ENCODE data around the gene SAPCD2. TPM values are rescaled to one million over a fixed set of nuclear protein-coding genes. Genes with fewer than 3 reads are reported as not detected.

Gene SAPCD2
- polyA plus RNA-seq, 1 donor (not counting 4 experiments of a cell fraction or from before 2014, with no cell fraction given) = 1.6 TPM

- dilution Hi-C loops (cut with MboI; ENCODE audit: extremely low pct_ligation_motif_present, low sequenced_read_pairs) = no loop called here
- Histone ChIP-seq H3K9ac (ENCODE audit: control insufficient read depth, extremely low read depth, insufficient read depth, low read length) (no peak overlapping the region), H3K27ac (ENCODE audit: control insufficient read depth, insufficient read depth, low read length) (no peak overlapping the region), H3K4me3 (ENCODE audit: control insufficient read depth in 2 of 3, extremely low read depth in 1 of 3, insufficient read depth in 2 of 3, low read depth in 1 of 3, low read length in 3 of 3) (no peak overlapping the region), H3K4me1 (ENCODE audit: control insufficient read depth, extremely low read depth, insufficient read depth, low read length) (peaks cover 3% of the 10 kb centered on the region), H3K9me1 (ENCODE audit: control insufficient read depth, extremely low read depth, insufficient read depth, low read length) (no peaks in the 10 kb centered on the region), H2AFZ (ENCODE audit: control insufficient read depth, low read length) (no peak overlapping the region), H3K79me2 (ENCODE audit: control insufficient read depth, insufficient read depth, low read length) (no peaks in the 10 kb centered on the region), H4K20me1 (ENCODE audit: control insufficient read depth, extremely low read depth, insufficient read depth, low read length) (no peaks in the 10 kb centered on the region), H3K36me3 (ENCODE audit: control insufficient read depth in 2 of 2, extremely low read depth in 1 of 2, insufficient read depth in 2 of 2, low read length in 2 of 2) (peaks cover 0 to 4% of the 10 kb centered on the region in 2 experiments), H3K9me3 (ENCODE audit: control insufficient read depth, low read depth, low read length) (no peaks in the 10 kb centered on the region), H3K4me2 (ENCODE audit: control insufficient read depth, extremely low read depth, insufficient read depth, low read depth, low read length) (no peak overlapping the region), H3K27me3 (ENCODE audit: control insufficient read depth, extremely low read depth, insufficient read depth, low read length) (no peaks in the 10 kb centered on the region)
- DNase-seq (ENCODE audit: low read depth, low spot score) (no peak), FAIRE-seq (no peak)
- TF ChIP-seq CTCF (optimal IDR thresholded peaks at IDR 0.05 in 1 of 3, IDR thresholded peaks at IDR 0.05 in 1 of 3, conservative IDR thresholded peaks at IDR 0.05 in 1 of 3; ENCODE audit: extremely low read depth in 1 of 3, insufficient read depth in 2 of 3, low read length in 3 of 3) (no peak), EZH2 (IDR thresholded peaks at IDR 0.05; ENCODE audit: low read length) (no peak)
Measured at GRCh38 chr9:137035937-137036336, 34.4 kb downstream of the SAPCD2 start.

- H3K4me2 ChIP-seq (ENCODE audit: control insufficient read depth, extremely low read depth, insufficient read depth, low read depth, low read length) = no peak overlapping the region
- no peaks in the 10 kb centered on the region for H4K20me1 ChIP-seq (ENCODE audit: control insufficient read depth, extremely low read depth, insufficient read depth, low read length)
- no peaks in the 10 kb centered on the region for H3K9me1 ChIP-seq (ENCODE audit: control insufficient read depth, extremely low read depth, insufficient read depth, low read length)
- no peaks in the 10 kb centered on the region for H3K9me3 ChIP-seq (ENCODE audit: control insufficient read depth, low read depth, low read length)
- no peaks in the 10 kb centered on the region for H3K79me2 ChIP-seq (ENCODE audit: control insufficient read depth, insufficient read depth, low read length)
- FAIRE-seq (no peak), DNase-seq (ENCODE audit: low read depth, low spot score) (no peak)
- no peak overlapping the region for H3K4me3 ChIP-seq (ENCODE audit: control insufficient read depth in 2 of 3, extremely low read depth in 1 of 3, insufficient read depth in 2 of 3, low read depth in 1 of 3, low read length in 3 of 3)
- dilution Hi-C loops (cut with MboI; ENCODE audit: extremely low pct_ligation_motif_present, low sequenced_read_pairs) = no loop called here
- H3K27me3 ChIP-seq (ENCODE audit: control insufficient read depth, extremely low read depth, insufficient read depth, low read length) = no peaks in the 10 kb centered on the region
- no peak overlapping the region for H2AFZ ChIP-seq (ENCODE audit: control insufficient read depth, low read length)
- H3K9ac ChIP-seq (ENCODE audit: control insufficient read depth, extremely low read depth, insufficient read depth, low read length) = no peak overlapping the region
- H3K4me1 ChIP-seq (ENCODE audit: control insufficient read depth, extremely low read depth, insufficient read depth, low read length) = peaks cover 3% of the 10 kb centered on the region
- TF ChIP-seq EZH2 (IDR thresholded peaks at IDR 0.05; ENCODE audit: low read length) = no peak
- no peak for TF ChIP-seq CTCF (optimal IDR thresholded peaks at IDR 0.05 in 1 of 3, IDR thresholded peaks at IDR 0.05 in 1 of 3, conservative IDR thresholded peaks at IDR 0.05 in 1 of 3; ENCODE audit: extremely low read depth in 1 of 3, insufficient read depth in 2 of 3, low read length in 3 of 3)
- no peak overlapping the region for H3K27ac ChIP-seq (ENCODE audit: control insufficient read depth, insufficient read depth, low read length)
- H3K36me3 ChIP-seq (ENCODE audit: control insufficient read depth in 2 of 2, extremely low read depth in 1 of 2, insufficient read depth in 2 of 2, low read length in 2 of 2) = peaks cover 0 to 4% of the 10 kb centered on the region in 2 experiments
Measured at GRCh38 chr9:137035507-137035834, 34.9 kb downstream of the SAPCD2 start.
